ENCODE results near the gene TMEM9.

DNA sequence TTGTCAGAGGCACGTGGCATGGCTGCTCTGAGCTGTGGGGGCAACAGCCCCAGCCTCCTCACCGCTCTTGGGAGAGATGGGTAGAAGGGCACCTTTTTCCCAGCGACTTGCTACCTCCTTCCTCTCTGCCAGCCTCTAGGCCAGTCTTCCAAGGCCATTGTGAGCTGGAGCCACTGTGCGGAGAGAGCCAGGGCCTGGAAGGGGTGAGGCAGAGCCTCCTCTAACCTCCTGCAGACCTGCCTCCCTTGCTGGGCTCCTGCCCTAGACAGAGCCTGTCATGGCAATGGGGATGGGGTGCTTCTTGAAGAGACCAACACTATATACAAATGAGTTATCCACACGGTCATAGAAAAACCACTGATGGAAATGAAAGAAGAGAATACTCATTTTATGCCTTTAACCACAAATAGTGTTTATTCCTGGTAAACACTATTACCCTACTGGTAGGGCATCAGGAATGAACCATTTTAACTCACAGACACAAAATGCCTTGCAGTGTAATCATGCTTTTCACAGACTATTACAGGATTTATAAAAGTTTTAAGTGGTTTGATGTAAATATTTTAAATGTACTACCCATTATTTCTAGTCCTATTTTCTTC lies 31.4 kb upstream of the TMEM9 start:
- no peak for TF ChIP-seq POLR2A (IDR thresholded peaks at IDR 0.05)
- no peak for TF ChIP-seq EP300 (IDR thresholded peaks at IDR 0.05)
- TF ChIP-seq, protein P1, sequence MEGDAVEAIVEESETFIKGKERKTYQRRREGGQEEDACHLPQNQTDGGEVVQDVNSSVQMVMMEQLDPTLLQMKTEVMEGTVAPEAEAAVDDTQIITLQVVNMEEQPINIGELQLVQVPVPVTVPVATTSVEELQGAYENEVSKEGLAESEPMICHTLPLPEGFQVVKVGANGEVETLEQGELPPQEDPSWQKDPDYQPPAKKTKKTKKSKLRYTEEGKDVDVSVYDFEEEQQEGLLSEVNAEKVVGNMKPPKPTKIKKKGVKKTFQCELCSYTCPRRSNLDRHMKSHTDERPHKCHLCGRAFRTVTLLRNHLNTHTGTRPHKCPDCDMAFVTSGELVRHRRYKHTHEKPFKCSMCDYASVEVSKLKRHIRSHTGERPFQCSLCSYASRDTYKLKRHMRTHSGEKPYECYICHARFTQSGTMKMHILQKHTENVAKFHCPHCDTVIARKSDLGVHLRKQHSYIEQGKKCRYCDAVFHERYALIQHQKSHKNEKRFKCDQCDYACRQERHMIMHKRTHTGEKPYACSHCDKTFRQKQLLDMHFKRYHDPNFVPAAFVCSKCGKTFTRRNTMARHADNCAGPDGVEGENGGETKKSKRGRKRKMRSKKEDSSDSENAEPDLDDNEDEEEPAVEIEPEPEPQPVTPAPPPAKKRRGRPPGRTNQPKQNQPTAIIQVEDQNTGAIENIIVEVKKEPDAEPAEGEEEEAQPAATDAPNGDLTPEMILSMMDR (IDR thresholded peaks at IDR 0.05), result no peak
- TF ChIP-seq POLR2AphosphoS5 (IDR thresholded peaks at IDR 0.05), result no peak
